Glutamatergic neuron (in vitro differentiated cells): ENCODE results near the gene MPPED2. TPM values are rescaled to one million over a fixed set of nuclear protein-coding genes. Genes with fewer than 3 reads are reported as not detected.

Experiments
- DNase-seq: peaks from one replicate; pipeline ENCODE4 v3.0.0; 2022
- H3K27ac Mint-ChIP-seq: one replicate; pipeline ENCODE4 v1.8.0; 2020; ENCODE audit warnings: mild to moderate bottlenecking, mixed read lengths, inconsistent platforms; ENCODE audit not compliant: unreplicated experiment
- H3K27me3 Mint-ChIP-seq: one replicate; pipeline ENCODE4 v1.8.0; 2020; ENCODE audit warnings: mild to moderate bottlenecking, moderate library complexity, mixed read lengths, inconsistent platforms; ENCODE audit not compliant: unreplicated experiment
- H3K36me3 Mint-ChIP-seq: one replicate; pipeline ENCODE4 v1.8.0; 2020; ENCODE audit warnings: mild to moderate bottlenecking, mixed read lengths, inconsistent platforms; ENCODE audit not compliant: unreplicated experiment
- H3K4me1 Mint-ChIP-seq: one replicate; pipeline ENCODE4 v1.8.0; 2020; ENCODE audit warnings: mild to moderate bottlenecking, low read depth, mixed read lengths, inconsistent platforms; ENCODE audit not compliant: unreplicated experiment
- H3K4me3 Mint-ChIP-seq: one replicate; pipeline ENCODE4 v1.8.0; 2020; ENCODE audit warnings: mild to moderate bottlenecking, mixed read lengths, inconsistent platforms; ENCODE audit not compliant: unreplicated experiment
- H3K9me3 Mint-ChIP-seq: one replicate; pipeline ENCODE4 v1.8.0; 2020; ENCODE audit warnings: mild to moderate bottlenecking, moderate library complexity, mixed read lengths, inconsistent platforms; ENCODE audit not compliant: unreplicated experiment
- total RNA-seq: library from RNA; stranded (reverse); fragmentation: NEBNext Ultra II Directional; extraction: Animal tissue kit (Norgen Biotek cat#: 25700); gene quantifications from one replicate; pipeline ENCODE4 v1.2.1, GENCODE V29; 2021; ENCODE audit not compliant: unreplicated experiment
- TF ChIP-seq, protein P1 (sequence below): fragments of 200-600 bp; sonication (generic); IDR thresholded peaks from one replicate; pipeline ENCODE4 v1.5.0; 2021; ENCODE audit not compliant: partially characterized antibody, unreplicated experiment

Gene MPPED2
- total RNA-seq, 1 donor from 2014 or later = 11.0 TPM

DNA sequence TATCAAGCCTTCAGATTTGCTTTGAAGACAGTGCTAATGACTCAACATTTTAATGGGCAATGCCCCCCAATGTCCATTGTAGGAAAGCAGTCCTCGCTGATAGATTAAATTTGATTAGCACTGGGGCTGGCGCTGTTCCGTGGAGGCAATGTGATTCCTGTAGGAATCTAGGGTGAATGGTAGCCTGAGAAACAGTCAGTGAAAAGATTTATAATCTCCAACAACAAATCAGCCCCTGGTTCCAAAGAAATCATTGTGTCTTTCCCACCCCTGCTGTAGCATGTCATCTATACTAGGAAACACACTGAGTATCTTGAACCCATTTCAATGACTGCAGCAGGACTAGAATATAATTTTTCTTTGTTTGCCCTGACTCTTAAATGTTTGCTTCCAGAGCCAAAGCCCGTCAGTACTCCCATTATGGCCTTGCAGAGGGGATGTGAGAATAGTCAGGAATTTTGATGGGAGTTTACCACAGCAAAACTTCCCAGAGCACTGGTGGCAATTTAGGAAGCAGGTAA, 36.1 kb downstream of the MPPED2 start:
- Mint-ChIP-seq H3K27me3 (no peaks in the 10 kb centered on the region), H3K36me3 (no peaks in the 10 kb centered on the region), H3K4me3 (no peak overlapping the region), H3K27ac (no peak overlapping the region), H3K9me3 (no peaks in the 10 kb centered on the region), H3K4me1 (no peaks in the 10 kb centered on the region)
- TF ChIP-seq, protein P1, sequence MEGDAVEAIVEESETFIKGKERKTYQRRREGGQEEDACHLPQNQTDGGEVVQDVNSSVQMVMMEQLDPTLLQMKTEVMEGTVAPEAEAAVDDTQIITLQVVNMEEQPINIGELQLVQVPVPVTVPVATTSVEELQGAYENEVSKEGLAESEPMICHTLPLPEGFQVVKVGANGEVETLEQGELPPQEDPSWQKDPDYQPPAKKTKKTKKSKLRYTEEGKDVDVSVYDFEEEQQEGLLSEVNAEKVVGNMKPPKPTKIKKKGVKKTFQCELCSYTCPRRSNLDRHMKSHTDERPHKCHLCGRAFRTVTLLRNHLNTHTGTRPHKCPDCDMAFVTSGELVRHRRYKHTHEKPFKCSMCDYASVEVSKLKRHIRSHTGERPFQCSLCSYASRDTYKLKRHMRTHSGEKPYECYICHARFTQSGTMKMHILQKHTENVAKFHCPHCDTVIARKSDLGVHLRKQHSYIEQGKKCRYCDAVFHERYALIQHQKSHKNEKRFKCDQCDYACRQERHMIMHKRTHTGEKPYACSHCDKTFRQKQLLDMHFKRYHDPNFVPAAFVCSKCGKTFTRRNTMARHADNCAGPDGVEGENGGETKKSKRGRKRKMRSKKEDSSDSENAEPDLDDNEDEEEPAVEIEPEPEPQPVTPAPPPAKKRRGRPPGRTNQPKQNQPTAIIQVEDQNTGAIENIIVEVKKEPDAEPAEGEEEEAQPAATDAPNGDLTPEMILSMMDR = no peak
- DNase-seq = no peak

DNA sequence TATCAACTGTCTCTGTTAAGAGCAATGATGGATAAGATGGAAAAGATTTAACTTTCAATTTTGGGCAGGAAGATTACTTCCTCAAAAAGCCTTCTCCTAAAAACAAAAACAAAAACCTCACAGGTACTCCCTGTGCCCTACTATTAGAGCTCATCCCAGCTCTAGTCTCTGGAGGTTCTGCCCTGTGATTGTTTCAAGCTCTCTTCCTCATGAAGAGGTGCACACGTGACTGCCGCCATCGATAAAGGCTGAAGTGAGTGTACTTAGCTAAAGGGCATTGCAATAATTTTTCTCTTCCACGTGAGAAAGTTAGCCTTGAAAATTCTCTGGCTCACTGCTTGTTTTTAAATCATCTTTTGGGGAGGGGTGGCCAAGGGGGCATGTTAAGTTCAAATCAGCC, 36.6 kb downstream of the MPPED2 start:
- no peak for DNase-seq
- no peaks in the 10 kb centered on the region for H3K27me3 Mint-ChIP-seq
- H3K36me3 Mint-ChIP-seq = no peaks in the 10 kb centered on the region
- TF ChIP-seq, protein P1 = no peak
- no peaks in the 10 kb centered on the region for H3K4me1 Mint-ChIP-seq
- no peaks in the 10 kb centered on the region for H3K9me3 Mint-ChIP-seq
- no peak overlapping the region for H3K27ac Mint-ChIP-seq
- no peak overlapping the region for H3K4me3 Mint-ChIP-seq

DNA sequence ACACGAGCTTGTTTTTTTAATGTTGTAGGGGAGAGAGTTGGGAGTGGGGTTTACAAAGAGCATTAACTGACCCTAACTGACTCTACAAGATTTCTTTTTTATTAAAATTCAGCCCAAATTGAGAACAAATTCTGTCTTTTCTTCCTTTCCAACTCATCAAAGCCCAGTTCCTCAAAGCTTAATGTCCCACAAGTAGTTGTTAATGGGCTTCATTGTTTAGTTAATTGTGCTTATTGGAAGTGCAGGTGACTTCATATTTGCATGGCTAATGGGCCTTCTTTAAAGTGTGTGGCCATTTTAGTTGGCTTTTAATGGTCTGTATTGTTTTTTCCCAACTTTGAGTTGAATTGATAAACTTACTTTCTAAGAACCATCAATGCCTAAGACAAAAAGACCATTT, 39.8 kb downstream of the MPPED2 start:
- no peaks in the 10 kb centered on the region for H3K27me3 Mint-ChIP-seq
- H3K4me1 Mint-ChIP-seq = no peaks in the 10 kb centered on the region
- H3K36me3 Mint-ChIP-seq = no peaks in the 10 kb centered on the region
- H3K9me3 Mint-ChIP-seq = no peaks in the 10 kb centered on the region
- H3K4me3 Mint-ChIP-seq = no peak overlapping the region
- no peak for DNase-seq
- H3K27ac Mint-ChIP-seq = no peak overlapping the region
- TF ChIP-seq, protein P1 = no peak

DNA sequence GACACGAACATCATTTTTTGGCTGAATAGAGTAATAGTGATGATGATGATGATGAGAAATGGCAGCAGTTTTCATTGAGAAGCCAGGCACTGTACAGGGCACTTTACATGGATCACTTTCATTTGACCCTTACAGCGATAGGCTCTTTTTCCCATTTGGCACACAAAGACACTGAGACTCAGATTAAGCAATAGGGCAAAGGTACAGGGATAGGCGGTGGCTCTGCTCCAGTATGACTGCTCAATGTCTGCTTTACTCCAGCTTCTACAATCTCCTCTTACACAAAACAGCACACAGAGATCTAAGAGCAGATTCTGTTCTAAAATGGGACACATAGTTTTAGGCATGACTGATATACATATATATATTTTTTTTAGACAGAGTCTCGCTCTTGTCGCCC, 40.6 kb downstream of the MPPED2 start:
- Mint-ChIP-seq H3K9me3 (no peaks in the 10 kb centered on the region), H3K27ac (no peak overlapping the region), H3K27me3 (no peaks in the 10 kb centered on the region), H3K36me3 (no peaks in the 10 kb centered on the region), H3K4me1 (no peaks in the 10 kb centered on the region), H3K4me3 (no peak overlapping the region)
- DNase-seq = no peak
- TF ChIP-seq, protein P1 = no peak

DNA sequence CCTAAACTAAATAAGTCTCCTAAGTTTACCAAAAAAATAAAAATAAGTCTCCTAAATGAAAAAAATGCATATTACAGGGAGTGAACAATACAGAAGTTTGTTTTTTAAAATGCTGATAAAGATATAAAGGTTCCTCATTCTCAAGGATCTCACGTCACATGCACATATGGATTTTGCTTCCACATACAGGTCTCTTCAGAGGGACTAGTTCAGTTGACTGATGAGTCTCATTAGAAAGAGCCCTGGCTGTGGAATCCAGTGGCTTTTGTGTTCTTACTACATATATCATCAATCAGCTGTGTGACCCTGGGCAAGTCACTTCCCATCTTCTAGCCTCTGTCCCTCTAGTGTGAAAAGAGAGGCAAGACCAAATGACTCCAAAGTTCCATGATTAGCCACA, 43.1 kb downstream of the MPPED2 start:
- TF ChIP-seq, protein P1 = no peak
- Mint-ChIP-seq H3K27ac (no peak overlapping the region), H3K4me1 (peaks cover 5% of the 10 kb centered on the region), H3K27me3 (no peaks in the 10 kb centered on the region), H3K36me3 (no peaks in the 10 kb centered on the region), H3K4me3 (no peak overlapping the region), H3K9me3 (no peaks in the 10 kb centered on the region)
- DNase-seq = no peak
